Measurements from ENCODE around the gene XPA. TPM values are rescaled to one million over a fixed set of nuclear protein-coding genes. Genes with fewer than 3 reads are reported as not detected.

Gene XPA
- total and polyA plus RNA-seq, 4 donors, result 6.6 to 19.6 (median 6.8) TPM

DNA sequence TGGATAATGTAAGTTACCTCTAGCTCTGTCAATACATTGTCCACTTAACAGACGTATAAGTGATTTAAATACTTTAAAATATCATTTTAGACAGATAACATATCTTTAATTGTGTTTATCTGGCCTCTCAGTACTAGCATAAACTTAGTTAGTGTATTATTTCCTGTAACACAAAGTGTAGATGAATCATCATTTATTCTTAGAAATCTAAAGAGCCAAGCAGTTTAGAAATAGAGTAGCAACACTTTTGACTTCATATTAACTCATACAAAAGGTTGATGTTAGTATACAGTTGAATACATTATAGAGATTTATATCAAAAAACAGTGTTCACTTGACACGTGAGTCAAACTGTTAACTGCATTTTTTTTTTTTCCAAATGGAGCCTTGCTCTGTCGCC, 45.5 kb downstream of the XPA start (continued):
- TF ChIP-seq, protein P1, sequence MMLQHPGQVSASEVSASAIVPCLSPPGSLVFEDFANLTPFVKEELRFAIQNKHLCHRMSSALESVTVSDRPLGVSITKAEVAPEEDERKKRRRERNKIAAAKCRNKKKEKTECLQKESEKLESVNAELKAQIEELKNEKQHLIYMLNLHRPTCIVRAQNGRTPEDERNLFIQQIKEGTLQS (IDR thresholded peaks at IDR 0.05), result no peak
- TF ChIP-seq TAF1 (conservative IDR thresholded peaks at IDR 0.05) (no peak), GABPA (IDR thresholded peaks at IDR 0.05 in 1 of 2, conservative IDR thresholded peaks at IDR 0.05 in 1 of 2) (no peak), EGR1 (IDR thresholded peaks at IDR 0.05; ENCODE audit: low read depth in 2 of 2) (no peak), FOXA2 (IDR thresholded peaks at IDR 0.05) (no peak), NR2F2 (IDR thresholded peaks at IDR 0.05) (no peak), FOXA1 (IDR thresholded peaks at IDR 0.05) (no peak), RAD21 (IDR thresholded peaks at IDR 0.05) (no peak)
- TF ChIP-seq, protein P2, sequence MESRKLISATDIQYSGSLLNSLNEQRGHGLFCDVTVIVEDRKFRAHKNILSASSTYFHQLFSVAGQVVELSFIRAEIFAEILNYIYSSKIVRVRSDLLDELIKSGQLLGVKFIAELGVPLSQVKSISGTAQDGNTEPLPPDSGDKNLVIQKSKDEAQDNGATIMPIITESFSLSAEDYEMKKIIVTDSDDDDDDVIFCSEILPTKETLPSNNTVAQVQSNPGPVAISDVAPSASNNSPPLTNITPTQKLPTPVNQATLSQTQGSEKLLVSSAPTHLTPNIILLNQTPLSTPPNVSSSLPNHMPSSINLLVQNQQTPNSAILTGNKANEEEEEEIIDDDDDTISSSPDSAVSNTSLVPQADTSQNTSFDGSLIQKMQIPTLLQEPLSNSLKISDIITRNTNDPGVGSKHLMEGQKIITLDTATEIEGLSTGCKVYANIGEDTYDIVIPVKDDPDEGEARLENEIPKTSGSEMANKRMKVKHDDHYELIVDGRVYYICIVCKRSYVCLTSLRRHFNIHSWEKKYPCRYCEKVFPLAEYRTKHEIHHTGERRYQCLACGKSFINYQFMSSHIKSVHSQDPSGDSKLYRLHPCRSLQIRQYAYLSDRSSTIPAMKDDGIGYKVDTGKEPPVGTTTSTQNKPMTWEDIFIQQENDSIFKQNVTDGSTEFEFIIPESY (IDR thresholded peaks at IDR 0.05), result no peak

DNA sequence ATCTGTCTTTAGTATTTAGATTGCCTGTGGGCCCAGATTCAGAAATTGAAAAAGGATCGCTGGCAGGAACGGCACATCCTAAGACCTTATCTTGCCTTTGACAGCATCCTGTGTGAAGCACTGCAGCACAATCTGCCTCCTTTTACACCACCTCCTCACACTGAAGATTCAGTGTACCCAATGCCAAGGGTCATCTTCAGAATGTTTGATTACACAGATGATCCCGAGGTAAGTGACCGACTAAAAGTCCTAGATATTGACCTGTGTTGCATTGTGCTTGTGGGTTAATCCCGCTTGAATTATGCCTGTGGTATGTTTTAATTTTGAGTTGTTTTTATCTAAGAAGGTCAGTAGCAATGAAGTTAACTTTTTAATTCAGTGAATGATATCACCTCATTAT, 49.1 kb downstream of the XPA start:
- H3K4me3 ChIP-seq (ENCODE audit: low read depth in 1 of 3, low read length in 3 of 3), result no peak overlapping the region
- peaks cover 0 to 17% (median 13%) of the 10 kb centered on the region in 4 donors for H3K4me1 ChIP-seq (ENCODE audit: control insufficient read depth in 4 of 4, insufficient read depth in 4 of 4, low read length in 3 of 4)
- no peak overlapping the region for H3K9ac ChIP-seq (ENCODE audit: low read depth in 1 of 2, low read length in 2 of 2)
- H3K27me3 ChIP-seq (ENCODE audit: control insufficient read depth in 4 of 4, insufficient read depth in 4 of 4, low read length in 3 of 4), result no peaks in the 10 kb centered on the region
- TF ChIP-seq, protein P3, sequence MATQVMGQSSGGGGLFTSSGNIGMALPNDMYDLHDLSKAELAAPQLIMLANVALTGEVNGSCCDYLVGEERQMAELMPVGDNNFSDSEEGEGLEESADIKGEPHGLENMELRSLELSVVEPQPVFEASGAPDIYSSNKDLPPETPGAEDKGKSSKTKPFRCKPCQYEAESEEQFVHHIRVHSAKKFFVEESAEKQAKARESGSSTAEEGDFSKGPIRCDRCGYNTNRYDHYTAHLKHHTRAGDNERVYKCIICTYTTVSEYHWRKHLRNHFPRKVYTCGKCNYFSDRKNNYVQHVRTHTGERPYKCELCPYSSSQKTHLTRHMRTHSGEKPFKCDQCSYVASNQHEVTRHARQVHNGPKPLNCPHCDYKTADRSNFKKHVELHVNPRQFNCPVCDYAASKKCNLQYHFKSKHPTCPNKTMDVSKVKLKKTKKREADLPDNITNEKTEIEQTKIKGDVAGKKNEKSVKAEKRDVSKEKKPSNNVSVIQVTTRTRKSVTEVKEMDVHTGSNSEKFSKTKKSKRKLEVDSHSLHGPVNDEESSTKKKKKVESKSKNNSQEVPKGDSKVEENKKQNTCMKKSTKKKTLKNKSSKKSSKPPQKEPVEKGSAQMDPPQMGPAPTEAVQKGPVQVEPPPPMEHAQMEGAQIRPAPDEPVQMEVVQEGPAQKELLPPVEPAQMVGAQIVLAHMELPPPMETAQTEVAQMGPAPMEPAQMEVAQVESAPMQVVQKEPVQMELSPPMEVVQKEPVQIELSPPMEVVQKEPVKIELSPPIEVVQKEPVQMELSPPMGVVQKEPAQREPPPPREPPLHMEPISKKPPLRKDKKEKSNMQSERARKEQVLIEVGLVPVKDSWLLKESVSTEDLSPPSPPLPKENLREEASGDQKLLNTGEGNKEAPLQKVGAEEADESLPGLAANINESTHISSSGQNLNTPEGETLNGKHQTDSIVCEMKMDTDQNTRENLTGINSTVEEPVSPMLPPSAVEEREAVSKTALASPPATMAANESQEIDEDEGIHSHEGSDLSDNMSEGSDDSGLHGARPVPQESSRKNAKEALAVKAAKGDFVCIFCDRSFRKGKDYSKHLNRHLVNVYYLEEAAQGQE (IDR thresholded peaks at IDR 0.05), result no peak
- TF ChIP-seq, protein P2 (IDR thresholded peaks at IDR 0.05), result no peak
- TF ChIP-seq, protein P4, sequence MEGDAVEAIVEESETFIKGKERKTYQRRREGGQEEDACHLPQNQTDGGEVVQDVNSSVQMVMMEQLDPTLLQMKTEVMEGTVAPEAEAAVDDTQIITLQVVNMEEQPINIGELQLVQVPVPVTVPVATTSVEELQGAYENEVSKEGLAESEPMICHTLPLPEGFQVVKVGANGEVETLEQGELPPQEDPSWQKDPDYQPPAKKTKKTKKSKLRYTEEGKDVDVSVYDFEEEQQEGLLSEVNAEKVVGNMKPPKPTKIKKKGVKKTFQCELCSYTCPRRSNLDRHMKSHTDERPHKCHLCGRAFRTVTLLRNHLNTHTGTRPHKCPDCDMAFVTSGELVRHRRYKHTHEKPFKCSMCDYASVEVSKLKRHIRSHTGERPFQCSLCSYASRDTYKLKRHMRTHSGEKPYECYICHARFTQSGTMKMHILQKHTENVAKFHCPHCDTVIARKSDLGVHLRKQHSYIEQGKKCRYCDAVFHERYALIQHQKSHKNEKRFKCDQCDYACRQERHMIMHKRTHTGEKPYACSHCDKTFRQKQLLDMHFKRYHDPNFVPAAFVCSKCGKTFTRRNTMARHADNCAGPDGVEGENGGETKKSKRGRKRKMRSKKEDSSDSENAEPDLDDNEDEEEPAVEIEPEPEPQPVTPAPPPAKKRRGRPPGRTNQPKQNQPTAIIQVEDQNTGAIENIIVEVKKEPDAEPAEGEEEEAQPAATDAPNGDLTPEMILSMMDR (IDR thresholded peaks at IDR 0.05; ENCODE audit: low read depth, low read length, missing input control), result no peak
- peak; percentile 61 to 74 for TF ChIP-seq HNF4A (conservative IDR thresholded peaks at IDR 0.05)
- no peak for TF ChIP-seq FOXA2 (IDR thresholded peaks at IDR 0.05)
- no peak for TF ChIP-seq GABPA (IDR thresholded peaks at IDR 0.05 in 1 of 2, conservative IDR thresholded peaks at IDR 0.05 in 1 of 2)
- TF ChIP-seq NR2F2 (IDR thresholded peaks at IDR 0.05), result no peak
- TF ChIP-seq RAD21 (IDR thresholded peaks at IDR 0.05), result no peak
- peak; percentile 10 for TF ChIP-seq HNF4G (IDR thresholded peaks at IDR 0.05)
- no peak for TF ChIP-seq YY1 (IDR thresholded peaks at IDR 0.05)
- no peak for TF ChIP-seq TAF1 (conservative IDR thresholded peaks at IDR 0.05)
- TF ChIP-seq FOXA1 (IDR thresholded peaks at IDR 0.05), result no peak
- TF ChIP-seq RXRA (IDR thresholded peaks at IDR 0.05), result peak; percentile 35 to 41
- peak in 1 of 2 donors; percentile 10 for TF ChIP-seq JUND (IDR thresholded peaks at IDR 0.05)
- TF ChIP-seq SP1 (IDR thresholded peaks at IDR 0.05), result peak; percentile 6
- TF ChIP-seq, protein P1 (IDR thresholded peaks at IDR 0.05), result no peak
- TF ChIP-seq, protein P5, sequence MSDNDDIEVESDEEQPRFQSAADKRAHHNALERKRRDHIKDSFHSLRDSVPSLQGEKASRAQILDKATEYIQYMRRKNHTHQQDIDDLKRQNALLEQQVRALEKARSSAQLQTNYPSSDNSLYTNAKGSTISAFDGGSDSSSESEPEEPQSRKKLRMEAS (IDR thresholded peaks at IDR 0.05), result no peak
- TF ChIP-seq EGR1 (IDR thresholded peaks at IDR 0.05; ENCODE audit: low read depth in 2 of 2), result no peak
- no peak overlapping the region for H3K27ac ChIP-seq (ENCODE audit: low read depth in 1 of 2, low read length in 2 of 2)
- H3K36me3 ChIP-seq (ENCODE audit: control insufficient read depth in 4 of 4, insufficient read depth in 3 of 4, low read depth in 1 of 4, low read length in 3 of 4), result peaks cover 10 to 36% (median 25%) of the 10 kb centered on the region in 4 donors
- no peaks in the 10 kb centered on the region for H3K9me3 ChIP-seq (ENCODE audit: control insufficient read depth in 4 of 4, low read length in 3 of 4)
- 50% methylated on average over 5 of the region's 5 CpGs for WGBS
- DNase-seq (ENCODE audit: low spot score), result no peak
